Muscle of back (tissue), 11 donors: ENCODE measurements around the gene CSNK1D. TPM values are rescaled to one million over a fixed set of nuclear protein-coding genes. Genes with fewer than 3 reads are reported as not detected.

Experiments
- DNase-seq, 3 donors: peaks; one replicate each; pipeline versions ENCODE4 v3.0.0 to v3.0.0-alpha.2; 2013
- polyA plus RNA-seq, 10 donors: library from polyadenylated mRNA; unstranded; fragments of 120-200 nt; gene quantifications; one replicate each; pipeline ENCODE4 v1.2.1, GENCODE V29; 2013; ENCODE audit not compliant: insufficient read length in 10 of 10

Gene CSNK1D
- polyA plus RNA-seq, 10 donors: 60.6 to 74.0 (median 65.9) TPM

DNA sequence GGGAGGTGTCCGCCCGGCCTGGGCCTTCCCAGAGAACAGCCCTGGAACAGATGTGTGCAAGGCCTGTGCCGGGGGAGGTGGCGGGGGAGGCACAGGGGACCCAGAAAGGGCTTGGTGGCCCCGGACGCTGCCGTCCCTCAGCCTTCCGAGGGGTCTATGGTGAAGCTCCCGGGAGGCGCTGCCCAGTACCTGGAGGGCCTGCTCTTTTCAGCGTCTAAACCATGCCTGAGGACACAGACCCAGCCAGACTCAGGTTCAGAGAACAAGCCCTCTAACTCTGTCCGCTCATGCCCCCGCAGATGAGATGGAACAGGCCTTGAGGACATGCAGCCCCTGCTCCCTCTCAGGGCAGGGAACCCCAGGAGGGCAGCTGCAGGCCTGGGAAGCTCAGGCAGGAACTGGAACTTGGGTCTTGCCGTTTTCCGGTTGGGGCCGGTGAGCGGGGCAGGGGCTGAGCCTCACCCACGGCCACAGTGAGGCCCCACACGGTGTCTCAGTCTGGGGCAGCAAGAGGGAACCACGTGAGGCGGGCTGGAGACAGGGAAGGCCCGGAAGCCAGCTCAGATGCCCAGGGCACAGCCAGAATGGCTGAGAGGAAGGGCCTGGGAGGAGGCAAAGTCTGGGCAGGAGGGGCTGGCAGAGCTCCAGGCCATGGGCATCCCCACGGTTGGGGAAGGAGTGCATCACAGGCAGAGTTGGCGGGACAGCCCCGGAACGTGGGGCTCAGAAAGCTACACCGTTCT lies 32.1 kb downstream of the CSNK1D start:
- DNase-seq: peak in 1 of 3 donors; percentile 67

DNA sequence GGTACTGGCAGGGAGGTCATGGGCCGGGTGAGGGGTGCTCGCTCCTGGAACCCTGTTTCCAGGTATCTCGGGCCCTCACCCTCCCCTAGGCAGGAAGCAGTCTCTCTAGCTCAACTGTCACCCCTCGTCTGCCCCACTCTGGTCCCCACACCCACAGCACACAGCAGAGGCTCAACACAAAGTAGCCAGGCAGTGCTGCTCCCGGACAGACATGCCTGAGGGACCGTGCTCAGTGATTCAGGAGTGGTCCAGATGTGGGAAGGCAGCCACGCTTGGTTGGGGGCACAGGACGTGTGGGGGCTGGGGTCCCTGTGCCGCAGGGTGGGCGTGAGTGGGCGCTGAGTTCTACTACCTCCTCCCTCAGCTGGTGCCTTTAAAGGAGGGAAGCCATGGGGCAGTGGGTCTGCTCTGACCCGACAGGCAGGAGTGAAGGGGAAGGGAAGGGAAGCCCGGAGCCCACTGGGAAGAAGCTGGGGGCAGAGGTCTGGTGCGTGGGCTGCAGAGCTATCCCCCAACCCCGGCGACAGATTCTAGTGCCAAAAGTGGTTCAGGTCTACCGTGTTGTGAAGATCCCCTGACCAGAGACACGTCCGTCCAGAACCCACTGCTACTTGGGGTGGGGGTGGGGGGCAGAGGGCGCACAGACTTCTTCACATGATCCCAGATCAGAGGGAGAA lies 32.9 kb downstream of the CSNK1D start:
- no peak for DNase-seq

GRCh38 chr17:82239926-82240505 lies 33.5 kb downstream of the CSNK1D start:
- DNase-seq: peak in 1 of 3 donors; percentile 76

GRCh38 chr17:82239401-82239925 lies 34.0 kb downstream of the CSNK1D start:
- DNase-seq: no peak

- DNase-seq: peak in 1 of 3 donors; percentile 54
Measured at GRCh38 chr17:82238472-82239201, 34.9 kb downstream of the CSNK1D start.

GRCh38 chr17:82237746-82238471 lies 35.6 kb downstream of the CSNK1D start:
- DNase-seq: no peak

DNA sequence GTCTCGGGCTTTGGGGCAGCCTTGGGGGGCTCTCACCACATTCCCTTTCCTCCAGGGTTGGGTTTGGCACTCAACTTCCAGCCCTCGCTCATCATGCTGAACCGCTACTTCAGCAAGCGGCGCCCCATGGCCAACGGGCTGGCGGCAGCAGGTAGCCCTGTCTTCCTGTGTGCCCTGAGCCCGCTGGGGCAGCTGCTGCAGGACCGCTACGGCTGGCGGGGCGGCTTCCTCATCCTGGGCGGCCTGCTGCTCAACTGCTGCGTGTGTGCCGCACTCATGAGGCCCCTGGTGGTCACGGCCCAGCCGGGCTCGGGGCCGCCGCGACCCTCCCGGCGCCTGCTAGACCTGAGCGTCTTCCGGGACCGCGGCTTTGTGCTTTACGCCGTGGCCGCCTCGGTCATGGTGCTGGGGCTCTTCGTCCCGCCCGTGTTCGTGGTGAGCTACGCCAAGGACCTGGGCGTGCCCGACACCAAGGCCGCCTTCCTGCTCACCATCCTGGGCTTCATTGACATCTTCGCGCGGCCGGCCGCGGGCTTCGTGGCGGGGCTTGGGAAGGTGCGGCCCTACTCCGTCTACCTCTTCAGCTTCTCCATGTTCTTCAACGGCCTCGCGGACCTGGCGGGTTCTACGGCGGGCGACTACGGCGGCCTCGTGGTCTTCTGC lies 36.3 kb downstream of the CSNK1D start:
- DNase-seq: no peak

DNA sequence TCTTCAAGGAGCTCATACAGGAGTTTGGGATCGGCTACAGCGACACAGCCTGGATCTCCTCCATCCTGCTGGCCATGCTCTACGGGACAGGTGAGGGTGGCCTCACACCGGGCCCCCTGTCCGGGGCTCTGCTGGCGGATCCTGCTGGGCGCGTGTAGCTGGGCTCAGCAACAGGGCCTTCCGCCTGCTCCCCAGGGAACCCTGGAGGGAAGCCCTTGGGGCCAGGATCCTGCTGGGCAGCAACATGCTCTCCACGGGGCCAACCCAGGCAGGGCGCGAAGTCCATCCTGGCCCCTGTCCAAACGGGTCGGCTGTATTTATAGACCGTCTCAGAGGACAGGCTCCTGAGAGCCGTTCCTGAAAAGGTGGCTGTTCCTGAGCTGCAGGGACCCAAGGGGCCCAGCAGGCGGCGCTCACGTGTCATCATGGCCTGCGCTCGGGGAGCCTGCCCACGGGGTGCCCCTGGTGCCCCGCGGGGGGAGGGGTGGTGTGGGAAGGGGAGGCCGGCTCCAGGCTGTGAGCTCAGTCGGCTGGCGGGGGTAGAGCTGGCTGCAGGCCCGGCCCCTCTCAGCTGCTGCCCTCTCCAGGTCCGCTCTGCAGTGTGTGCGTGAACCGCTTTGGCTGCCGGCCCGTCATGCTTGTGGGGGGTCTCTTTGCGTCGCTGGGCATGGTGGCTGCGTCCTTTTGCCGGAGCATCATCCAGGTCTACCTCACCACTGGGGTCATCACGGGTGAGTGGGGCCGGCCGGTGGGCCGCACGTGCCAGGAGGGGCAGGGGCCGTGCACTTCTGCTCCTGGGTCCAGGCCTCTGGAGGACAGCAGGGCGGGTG lies 37.1 kb downstream of the CSNK1D start:
- peak in 1 of 3 donors; percentile 74 for DNase-seq

GRCh38 chr17:82235775-82236141 lies 37.7 kb downstream of the CSNK1D start:
- no peak for DNase-seq

DNA sequence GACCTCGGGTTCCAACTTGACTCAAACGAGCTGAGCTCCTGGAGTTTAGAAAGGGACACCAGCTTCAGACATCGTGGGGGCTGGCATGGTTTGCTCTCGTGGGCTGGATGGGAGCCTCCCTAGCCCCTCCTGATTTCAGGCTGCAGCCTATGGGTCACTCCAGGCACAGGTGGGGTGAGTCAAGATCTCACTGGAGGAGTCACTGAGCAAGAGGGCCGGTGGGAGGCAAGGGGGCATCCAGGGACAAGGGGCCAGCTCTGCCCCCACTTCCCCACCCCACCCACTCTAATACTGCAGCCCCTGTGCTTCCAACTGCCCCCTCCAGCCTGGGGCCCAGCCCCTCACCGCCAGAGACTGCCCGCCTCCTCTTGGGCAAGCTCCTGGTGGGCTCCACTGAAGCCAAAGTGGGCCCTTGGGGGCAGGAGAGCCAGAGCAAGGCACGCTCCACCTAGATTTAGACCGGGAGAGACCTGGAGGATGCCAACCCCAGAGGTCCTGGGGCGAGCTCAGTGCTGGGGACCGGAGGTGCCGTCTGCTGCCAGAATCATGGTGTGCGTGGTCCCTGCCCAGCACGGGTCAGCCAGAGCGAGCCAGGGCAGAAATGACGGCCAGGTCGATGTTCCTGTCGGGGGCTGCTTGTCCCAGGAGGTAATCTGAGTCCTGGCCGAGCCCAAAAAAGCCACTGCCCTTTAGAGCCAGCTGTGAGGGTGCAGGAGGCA lies 38.3 kb downstream of the CSNK1D start:
- no peak for DNase-seq

GRCh38 chr17:82234211-82235055 lies 39.1 kb downstream of the CSNK1D start:
- no peak for DNase-seq

- DNase-seq: no peak
Measured at GRCh38 chr17:82232876-82233785, 40.4 kb downstream of the CSNK1D start.

GRCh38 chr17:82232322-82232820 lies 41.1 kb downstream of the CSNK1D start:
- no peak for DNase-seq

DNA sequence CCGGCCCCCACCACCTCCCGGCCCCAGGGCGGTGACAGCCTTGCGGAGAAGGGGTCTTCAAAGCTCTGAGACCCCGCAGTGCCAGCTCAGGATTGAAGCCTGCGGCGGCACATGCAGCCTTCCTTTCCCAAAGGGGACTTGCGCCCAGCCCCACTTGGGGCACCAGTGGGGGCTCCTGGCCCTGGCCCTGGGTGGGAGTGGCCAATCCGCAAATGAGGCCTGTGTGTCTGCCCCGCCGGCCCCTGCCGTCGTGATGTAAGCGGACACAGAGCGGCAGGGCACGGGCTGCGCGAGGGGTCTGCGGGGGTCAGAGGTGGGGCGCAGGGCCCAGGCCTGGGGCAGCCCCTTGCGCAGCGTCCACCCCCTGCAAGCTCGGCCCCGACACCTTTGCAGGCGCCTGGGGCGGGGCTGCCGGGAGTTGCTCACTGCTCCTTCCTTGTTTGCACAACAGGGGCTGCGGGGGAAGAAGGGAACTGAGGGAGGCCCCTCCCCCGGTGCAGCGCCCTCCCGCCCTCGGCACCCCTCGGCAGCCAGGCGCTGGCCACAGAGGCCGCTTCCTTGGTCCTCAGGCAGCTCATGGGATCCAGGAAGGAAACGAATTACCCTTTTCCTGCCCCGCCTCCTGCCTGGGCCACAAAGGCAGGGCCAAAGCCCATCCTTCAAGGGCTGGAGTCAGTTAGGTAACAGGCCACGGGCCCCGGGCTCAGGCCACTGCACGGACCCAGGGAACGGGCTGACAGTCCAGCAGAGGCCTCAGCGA lies 41.8 kb downstream of the CSNK1D start:
- peak in 1 of 3 donors; percentile 84 for DNase-seq

GRCh38 chr17:82231312-82231561 lies 42.3 kb downstream of the CSNK1D start:
- no peak for DNase-seq

- DNase-seq: peak; percentile 81 to 93 (median 82)
Measured at GRCh38 chr17:82230609-82231311, 42.7 kb downstream of the CSNK1D start.
